PC-3 (cell line): ENCODE data around the gene OR6K2.

Source experiments
- CTCF ChIP-seq: fragments of 300-600 bp; sonication (generic); conservative IDR thresholded peaks from 2 replicates; pipeline ENCODE4 v1.5.1; 2017; ENCODE audit warnings: antibody characterized with exemption, low read depth, mild to moderate bottlenecking, low read length
- EZH2 ChIP-seq: fragments of 300-600 bp; sonication (generic); IDR thresholded peaks from one replicate; pipeline ENCODE4 v1.6.1; 2017; ENCODE audit warnings: antibody characterized with exemption, mild to moderate bottlenecking, low read length; ENCODE audit not compliant: unreplicated experiment
- EZH2phosphoT487 ChIP-seq: fragments of 300-600 bp; sonication (generic); IDR thresholded peaks from 2 replicates; pipeline ENCODE4 v1.6.1; 2018; ENCODE audit warnings: mild to moderate bottlenecking, antibody characterized with exemption, low read length, borderline replicate concordance

- TF ChIP-seq CTCF: no peak
- no peak for TF ChIP-seq EZH2
- TF ChIP-seq EZH2phosphoT487: no peak
Measured at GRCh38 chr1:158689110-158689509, 11.3 kb downstream of the OR6K2 start.
